Eye (tissue), 1 donor: ENCODE results near the gene HSF2BP.
"Not testable (repeated sequence)": the region's sequence is repeated elsewhere in the genome, so short reads cannot be mapped to it uniquely, and the experiment has no call there.

ENCODE experiments used
- DNase-seq: peaks from one replicate; pipeline ENCODE4 v3.0.0-alpha.2; 2015

HSF2BP gene

DNA sequence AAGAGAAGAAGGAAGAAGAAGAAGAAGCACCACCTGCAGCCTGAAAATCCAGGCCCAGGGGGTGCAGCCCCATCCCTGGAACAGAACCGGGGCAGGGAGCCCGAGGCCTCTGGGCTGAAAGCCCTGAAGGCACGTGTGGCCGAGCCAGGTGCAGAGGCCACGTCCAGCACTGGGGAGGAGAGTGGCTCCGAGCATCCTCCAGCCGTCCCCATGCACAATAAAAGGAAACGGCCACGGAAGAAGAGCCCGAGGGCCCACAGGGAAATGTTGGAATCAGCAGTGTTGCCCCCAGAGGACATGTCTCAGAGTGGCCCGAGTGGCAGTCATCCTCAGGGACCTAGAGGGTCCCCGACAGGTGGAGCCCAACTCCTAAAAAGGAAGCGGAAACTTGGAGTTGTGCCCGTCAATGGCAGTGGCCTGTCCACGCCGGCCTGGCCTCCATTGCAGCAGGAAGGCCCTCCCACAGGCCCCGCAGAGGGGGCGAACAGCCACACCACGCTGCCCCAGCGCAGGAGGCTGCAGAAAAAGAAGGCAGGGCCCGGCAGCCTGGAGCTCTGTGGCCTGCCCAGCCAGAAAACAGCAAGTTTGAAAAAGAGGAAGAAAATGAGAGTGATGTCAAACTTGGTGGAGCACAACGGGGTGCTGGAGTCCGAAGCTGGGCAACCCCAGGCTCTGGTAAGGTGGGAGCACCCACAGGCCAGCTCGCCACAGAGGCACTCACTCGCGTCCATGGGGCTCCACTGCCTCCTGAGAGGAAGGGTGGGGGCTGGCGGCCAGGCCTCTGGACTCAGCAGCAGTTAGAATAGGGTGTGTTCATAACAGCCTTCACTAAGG, 28.5 kb upstream of the HSF2BP start:
- no peak for DNase-seq

DNA sequence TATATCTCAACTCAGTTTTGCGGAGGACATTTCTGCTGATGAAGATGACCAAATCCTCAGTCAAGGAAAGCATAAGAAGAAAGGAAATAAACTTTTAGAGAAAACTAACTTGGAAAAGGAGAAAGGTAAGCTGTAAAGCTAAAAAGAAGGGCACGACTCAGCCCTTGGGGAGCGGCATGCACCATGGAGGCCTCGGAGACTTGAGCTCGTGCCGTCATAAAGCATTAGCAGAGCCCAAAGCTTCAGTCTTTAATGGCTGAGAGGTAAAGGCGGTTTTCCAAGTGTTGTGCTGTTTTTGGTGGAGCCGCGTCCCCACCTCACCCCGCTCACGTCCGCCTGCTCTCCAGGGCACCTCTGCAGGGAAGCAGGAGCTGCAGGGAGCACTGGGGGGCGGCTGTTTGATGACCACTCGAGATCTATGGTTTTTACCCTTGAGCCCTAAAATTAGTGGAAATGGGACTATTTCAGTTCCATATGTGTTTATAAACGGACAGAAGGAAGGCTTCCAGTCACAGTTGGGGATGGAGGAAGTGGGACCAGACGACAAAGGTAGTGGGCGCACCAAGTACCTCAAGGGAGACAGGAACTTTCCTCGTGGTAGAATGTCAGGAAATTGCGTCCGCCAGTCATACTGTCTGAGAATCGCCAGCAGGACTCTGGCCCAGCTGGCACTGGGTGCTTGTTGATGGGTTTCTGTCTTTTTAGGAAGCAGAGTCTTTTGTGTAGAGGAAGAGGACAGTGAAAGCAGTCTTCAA, 27.7 kb upstream of the HSF2BP start:
- no peak for DNase-seq

- no peak for DNase-seq
Observed at GRCh38 chr21:43684424-43684823, 25.1 kb upstream of the HSF2BP start.

DNA sequence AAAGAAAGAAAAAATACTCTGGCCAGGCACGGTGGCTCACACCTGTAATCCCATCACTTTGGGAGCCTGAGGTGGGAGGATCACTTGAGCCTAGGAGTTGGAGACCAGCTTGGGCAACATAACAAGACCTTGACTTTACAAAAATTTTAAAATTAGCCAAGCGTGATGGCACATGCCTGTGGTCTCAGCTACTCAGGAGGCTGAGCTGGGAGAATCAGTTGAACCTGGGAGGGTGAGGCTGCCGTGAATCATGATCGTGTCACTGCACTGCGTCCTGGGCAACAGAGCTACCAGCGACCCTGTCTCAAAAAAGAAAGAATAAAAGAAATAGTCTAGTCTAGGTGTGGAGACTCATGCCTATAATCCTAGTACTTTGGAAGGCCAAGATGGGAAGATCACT, 22.4 kb upstream of the HSF2BP start:
- no peak for DNase-seq

- not testable (repeated sequence) for DNase-seq
Observed at GRCh38 chr21:43680421-43680820, 21.1 kb upstream of the HSF2BP start.

GRCh38 chr21:43679951-43680350, 20.7 kb upstream of the HSF2BP start:
- no peak for DNase-seq

GRCh38 chr21:43676391-43676790, 17.1 kb upstream of the HSF2BP start:
- DNase-seq, result no peak

GRCh38 chr21:43675871-43676270, 16.6 kb upstream of the HSF2BP start:
- DNase-seq, result no peak

- no peak for DNase-seq
Observed at GRCh38 chr21:43669828-43670605, 10.7 kb upstream of the HSF2BP start.

GRCh38 chr21:43667191-43667904, 8.1 kb upstream of the HSF2BP start:
- DNase-seq, result no peak

DNA sequence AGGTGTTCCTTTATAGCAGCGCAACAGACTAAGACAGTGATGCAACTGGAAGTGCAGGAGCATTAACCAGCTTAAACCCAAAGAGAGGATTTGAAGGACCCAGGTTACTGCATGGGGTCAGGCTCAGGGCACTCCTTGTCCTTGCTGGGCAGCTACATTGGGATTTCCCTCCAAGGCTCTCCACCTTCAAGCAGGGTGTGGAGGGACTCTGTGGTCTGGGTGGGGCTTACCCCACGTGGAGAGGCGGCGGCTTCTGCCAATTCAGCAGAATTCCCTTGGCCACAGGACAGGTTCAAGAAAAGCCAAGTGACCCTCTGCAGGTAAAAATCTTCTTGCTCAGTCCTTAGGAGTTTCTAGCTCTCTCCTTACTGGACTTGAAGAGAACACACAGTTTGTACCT, 6.6 kb upstream of the HSF2BP start:
- no peak for DNase-seq

- DNase-seq, result no peak
Observed at GRCh38 chr21:43664358-43664757, 5.1 kb upstream of the HSF2BP start.

DNA sequence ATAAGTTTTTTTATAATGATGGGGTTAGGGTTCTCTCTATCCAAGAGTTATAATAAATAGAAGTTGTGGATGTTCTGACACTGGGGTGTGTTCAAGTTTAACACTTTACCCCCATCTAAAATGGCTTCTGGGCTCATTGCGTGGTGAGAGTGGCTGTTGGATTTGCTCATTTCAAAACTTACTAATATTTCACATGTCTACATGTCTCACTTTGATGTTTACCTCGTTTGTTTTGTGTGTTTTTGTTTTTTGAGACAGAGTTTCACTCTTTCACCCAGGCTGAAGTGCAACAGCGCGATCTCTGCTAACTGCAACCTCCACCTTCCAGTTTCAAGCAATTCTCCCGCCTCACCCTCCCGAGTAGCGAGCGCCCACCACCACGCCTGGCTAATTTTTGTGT, 3.7 kb upstream of the HSF2BP start:
- DNase-seq, result no peak

GRCh38 chr21:43662286-43662685, 3.0 kb upstream of the HSF2BP start:
- DNase-seq, result no peak

- DNase-seq, result no peak
Observed at GRCh38 chr21:43658769-43659135, 536 bp downstream of the HSF2BP start.

DNA sequence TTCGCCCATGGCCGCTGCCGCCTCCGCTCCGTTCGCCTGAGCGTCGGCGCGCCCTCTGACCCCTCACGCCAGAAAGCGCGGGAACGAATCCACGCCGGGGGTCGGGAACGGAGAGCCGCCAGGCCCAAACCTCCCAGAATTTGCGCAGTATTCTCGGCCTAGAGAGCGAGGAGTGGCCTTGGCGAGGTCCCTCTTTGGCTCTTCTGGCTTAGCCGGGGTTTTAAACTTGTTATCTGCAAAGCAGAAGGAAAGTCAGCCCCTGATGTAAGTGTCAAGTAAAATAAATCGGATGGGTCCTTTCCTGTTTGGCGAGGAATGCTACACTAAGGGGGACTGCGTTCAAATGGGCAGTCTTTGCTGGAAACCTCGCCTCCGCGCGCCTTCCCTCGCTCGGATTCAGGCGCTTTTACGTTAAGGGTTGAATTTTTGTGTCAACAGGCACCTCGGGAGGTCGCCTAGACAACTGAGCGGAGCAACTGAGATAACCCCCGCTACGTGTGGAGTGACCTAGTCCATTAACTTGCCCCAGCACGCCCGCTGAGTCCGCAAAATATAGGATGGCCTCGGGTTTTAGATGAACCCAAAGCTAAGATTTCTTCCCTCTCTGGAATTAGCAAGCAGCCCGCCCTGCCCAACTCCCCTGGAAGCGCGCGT, 1.1 kb downstream of the HSF2BP start:
- no peak for DNase-seq

GRCh38 chr21:43657355-43658087, 1.8 kb downstream of the HSF2BP start:
- DNase-seq, result no peak

DNA sequence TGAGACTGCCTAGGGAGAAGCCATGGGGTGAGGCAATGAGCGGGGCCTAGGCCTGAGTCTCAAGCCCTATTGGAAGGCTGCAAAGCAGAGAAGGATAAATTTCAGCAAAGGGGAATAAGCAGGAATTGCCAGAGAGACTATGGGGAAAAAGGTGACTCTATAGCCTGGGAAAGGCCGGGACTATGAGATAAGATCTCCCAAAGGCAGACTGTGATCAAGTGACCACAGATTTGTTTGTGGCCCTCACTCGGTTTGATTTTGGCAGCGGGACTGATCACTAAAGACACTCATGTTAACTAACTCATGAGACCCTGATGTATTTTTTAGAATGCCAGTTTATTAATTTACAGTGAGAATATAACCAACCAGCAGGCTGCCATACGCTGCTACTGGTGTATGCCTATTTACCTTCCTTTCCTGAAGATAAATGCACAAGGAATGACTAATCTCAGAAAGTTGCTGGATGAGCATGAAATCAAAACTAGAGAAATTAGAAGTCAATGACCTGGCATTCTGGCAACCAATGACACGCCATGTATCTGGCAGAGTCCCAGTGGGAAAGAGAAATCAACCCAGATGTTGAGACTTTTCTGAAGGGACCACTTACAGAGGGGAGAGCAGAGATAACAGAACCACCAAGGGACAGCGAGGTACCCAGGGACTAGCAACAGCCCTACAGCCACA, 4.3 kb downstream of the HSF2BP start:
- no peak for DNase-seq

DNA sequence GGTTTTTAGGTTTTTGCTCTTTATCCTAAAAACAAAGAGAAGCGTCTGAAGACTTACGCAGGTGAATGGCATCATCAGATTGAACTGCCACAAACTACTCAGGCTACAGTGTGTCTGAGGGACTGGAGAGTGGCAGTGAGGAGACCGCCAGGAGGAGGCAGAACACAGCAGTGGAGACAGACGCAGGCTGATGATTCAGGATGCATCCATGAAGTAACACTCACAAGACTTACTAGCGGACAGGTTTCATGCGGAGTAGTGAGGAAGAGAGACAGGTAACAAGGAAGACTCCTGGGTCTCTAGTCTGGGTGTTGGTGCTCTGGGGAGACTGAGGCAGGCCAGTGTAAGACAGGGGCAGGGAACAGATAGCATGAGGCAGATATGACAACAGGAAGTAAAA, 5.7 kb downstream of the HSF2BP start:
- DNase-seq, result no peak

DNA sequence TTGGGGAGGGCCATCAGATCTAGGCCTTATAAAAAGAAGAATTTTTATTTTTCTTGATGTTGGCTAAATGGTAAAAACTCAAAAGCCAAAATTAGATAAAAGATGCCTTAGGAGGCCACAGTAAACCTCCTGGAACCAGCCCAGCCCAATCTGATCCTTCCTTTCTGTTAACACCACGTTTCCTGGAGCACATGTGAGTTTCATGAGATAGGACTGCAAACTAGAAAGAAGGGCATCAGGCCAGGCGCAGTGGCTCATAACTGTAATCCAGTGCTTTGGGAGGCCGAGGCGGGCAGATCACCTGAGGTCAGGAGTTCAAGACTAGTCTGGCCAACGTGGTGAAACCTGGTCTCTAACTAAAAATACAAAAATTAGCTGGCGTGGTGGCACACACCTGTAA, 6.7 kb downstream of the HSF2BP start:
- DNase-seq, result no peak

GRCh38 chr21:43651926-43652325, 7.4 kb downstream of the HSF2BP start:
- DNase-seq, result not testable (repeated sequence)
